HEK293T (cell line): ENCODE measurements around the gene PON3.

Source experiments
- ELF4 ChIP-seq: fragments of 450-650 bp; IDR thresholded peaks from 2 replicates; pipeline ENCODE4 v1.6.1; 2017; ENCODE audit warnings: antibody characterized with exemption
- FOXK2 ChIP-seq: fragments of 450-650 bp; IDR thresholded peaks from 2 replicates; pipeline ENCODE4 v1.6.1; 2016; ENCODE audit warnings: mild to moderate bottlenecking
- L3MBTL2 ChIP-seq: fragments of 450-650 bp; conservative IDR thresholded peaks from 2 replicates; pipeline ENCODE4 v1.6.1; 2016; ENCODE audit warnings: mild to moderate bottlenecking
- SP1 ChIP-seq: fragments of 450-650 bp; IDR thresholded peaks from 2 replicates; pipeline ENCODE4 v1.6.1; 2017
- SUZ12 ChIP-seq: fragments of 450-650 bp; IDR thresholded peaks from 2 replicates; pipeline ENCODE4 v1.6.1; 2016; ENCODE audit warnings: mild to moderate bottlenecking
- TARDBP ChIP-seq: fragments of 450-650 bp; IDR thresholded peaks from 2 replicates; pipeline ENCODE4 v1.6.1; 2016
- TF ChIP-seq, protein P1 (sequence below): fragments of 450-650 bp; IDR thresholded peaks from 2 replicates; pipeline ENCODE4 v1.6.1; 2016

DNA sequence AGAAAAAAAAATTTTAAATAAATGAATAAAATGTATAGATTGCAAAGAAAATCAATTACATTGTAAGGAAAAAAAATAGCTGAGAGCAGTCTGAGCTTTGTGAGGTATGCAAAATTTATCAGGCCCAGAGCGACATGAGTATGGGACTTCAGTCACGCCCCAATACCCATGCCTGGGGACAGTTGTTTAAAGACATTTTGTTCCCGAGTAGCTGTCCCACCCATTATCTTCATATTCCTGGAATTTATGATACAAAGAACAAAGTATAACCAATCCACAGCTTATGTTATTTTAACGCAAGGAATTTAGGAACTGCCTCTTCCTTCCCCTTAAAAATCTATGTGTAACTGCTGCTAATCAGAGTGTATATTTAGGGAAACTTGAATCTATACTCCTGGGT, 40.2 kb upstream of the PON3 start:
- TF ChIP-seq SUZ12 = no peak
- TF ChIP-seq FOXK2 = no peak
- TF ChIP-seq SP1 = no peak
- TF ChIP-seq, protein P1, sequence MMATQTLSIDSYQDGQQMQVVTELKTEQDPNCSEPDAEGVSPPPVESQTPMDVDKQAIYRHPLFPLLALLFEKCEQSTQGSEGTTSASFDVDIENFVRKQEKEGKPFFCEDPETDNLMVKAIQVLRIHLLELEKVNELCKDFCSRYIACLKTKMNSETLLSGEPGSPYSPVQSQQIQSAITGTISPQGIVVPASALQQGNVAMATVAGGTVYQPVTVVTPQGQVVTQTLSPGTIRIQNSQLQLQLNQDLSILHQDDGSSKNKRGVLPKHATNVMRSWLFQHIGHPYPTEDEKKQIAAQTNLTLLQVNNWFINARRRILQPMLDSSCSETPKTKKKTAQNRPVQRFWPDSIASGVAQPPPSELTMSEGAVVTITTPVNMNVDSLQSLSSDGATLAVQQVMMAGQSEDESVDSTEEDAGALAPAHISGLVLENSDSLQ = no peak
- TF ChIP-seq L3MBTL2 = no peak
- TF ChIP-seq ELF4 = no peak
- TF ChIP-seq TARDBP = no peak
